Ascending aorta (tissue), 2 donors: ENCODE results near the gene EEF1AKMT1. TPM values are rescaled to one million over a fixed set of nuclear protein-coding genes. Genes with fewer than 3 reads are reported as not detected.

Source experiments
- DNase-seq, 2 donors: peaks; one replicate each; pipeline ENCODE4 v3.0.0-alpha.2; 2019; ENCODE audit warnings: low spot score in 2 of 2
- H3K27ac ChIP-seq, 2 donors: fragments of 200-600 bp; sonication (generic); one replicate each; pipeline ENCODE4 v1.5.1; 2016 to 2017; ENCODE audit warnings: mild to moderate bottlenecking in 1 of 2
- H3K27me3 ChIP-seq: fragments of 200-600 bp; sonication (generic); one replicate; pipeline ENCODE4 v1.5.1; 2017
- H3K36me3 ChIP-seq, 2 donors: fragments of 200-600 bp; sonication (generic); one replicate each; pipeline ENCODE4 v1.5.1; 2016
- H3K4me1 ChIP-seq, 2 donors: fragments of 200-600 bp; sonication (generic); one replicate each; pipeline ENCODE4 v1.5.1; 2016 to 2017; ENCODE audit warnings: mild to moderate bottlenecking in 1 of 2
- H3K4me3 ChIP-seq, 2 donors: fragments of 200-600 bp; sonication (generic); one replicate each; pipeline ENCODE4 v1.5.1; 2016 to 2017; ENCODE audit warnings: mild to moderate bottlenecking in 1 of 2
- H3K9me3 ChIP-seq, 2 donors: fragments of 200-600 bp; sonication (generic); one replicate each; pipeline ENCODE4 v1.5.1; 2016
- intact Hi-C: fragments of 100-400 bp; cut with DNase I; formaldehyde crosslinking; loops from one replicate; pipeline ENCODE4 v1.15.1; 2023
- total RNA-seq: library from RNA; depleted of rRNA; stranded (reverse); fragments of >200 nt; gene quantifications from one replicate; pipeline ENCODE4 v1.1.0, GENCODE V29; 2016
- TF ChIP-seq, protein P1 (sequence below), 3 experiments: fragments of 200-600 bp in 2 of 3; fragments of 450-650 bp in 1 of 3; sonication (generic) in 2 of 3; IDR thresholded peaks; one replicate each; pipeline ENCODE4 v1.5.1; 2016 to 2019; ENCODE audit warnings: antibody characterized with exemption in 3 of 3, mild to moderate bottlenecking in 1 of 3, moderate library complexity in 1 of 3

The EEF1AKMT1 gene
- total RNA-seq, 1 donor from 2014 or later = not detected

DNA sequence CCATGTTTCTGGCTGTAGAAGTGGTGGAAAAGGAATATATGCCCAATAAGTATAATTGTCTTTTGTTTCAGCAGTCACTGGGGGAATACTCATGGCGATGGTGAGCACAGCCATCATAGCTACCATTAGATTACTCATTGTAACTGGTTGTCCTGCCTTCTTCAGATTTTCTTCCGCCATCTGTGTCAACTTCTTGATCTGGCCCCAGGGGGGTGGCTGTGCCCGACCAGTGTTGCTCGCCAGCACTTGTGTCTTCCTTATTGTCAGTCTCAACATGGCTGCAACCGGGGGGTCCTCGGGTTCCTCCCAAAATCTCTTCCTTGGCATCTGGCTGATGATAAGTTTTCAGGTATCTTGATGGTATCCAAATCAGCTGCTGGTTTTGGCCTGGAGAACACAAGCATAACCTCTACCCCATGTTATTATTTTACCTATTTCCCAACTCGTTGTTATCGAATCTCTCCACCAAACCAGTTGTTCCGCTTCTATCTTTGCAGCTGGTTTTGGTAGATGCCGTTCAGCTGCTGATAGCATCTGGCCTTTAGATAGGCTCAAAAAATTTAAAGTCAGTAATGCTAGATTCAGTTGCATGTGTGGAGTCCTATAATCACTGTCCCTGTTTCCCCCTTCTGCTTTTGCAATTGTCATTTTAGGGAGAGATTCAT, 93.2 kb downstream of the EEF1AKMT1 start:
- no peak overlapping the region for H3K27ac ChIP-seq

DNA sequence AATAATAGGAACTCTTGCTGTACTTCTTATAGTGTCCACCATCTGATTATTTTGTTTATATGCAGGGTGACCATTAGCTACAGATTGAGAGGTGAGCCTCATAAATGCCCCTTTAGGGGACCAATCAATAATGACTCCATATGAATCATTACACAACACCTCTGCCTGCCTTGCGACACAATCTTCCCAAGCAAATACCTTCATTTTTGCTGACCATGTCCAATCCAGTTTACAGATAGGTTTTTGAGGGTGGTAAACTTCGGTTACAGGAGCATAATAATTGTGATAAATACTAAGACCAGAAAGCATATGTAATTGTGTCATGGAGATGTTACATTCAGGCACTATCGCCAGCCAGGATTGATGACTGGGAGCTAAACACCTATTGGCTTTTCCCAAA, 93.9 kb downstream of the EEF1AKMT1 start:
- no peak for DNase-seq
- Histone ChIP-seq H3K36me3 (no peaks in the 10 kb centered on the region), H3K27ac (no peak overlapping the region), H3K4me3 (no peak overlapping the region), H3K27me3 (no peaks in the 10 kb centered on the region), H3K9me3 (no peaks in the 10 kb centered on the region), H3K4me1 (no peaks in the 10 kb centered on the region)
- TF ChIP-seq, protein P1, sequence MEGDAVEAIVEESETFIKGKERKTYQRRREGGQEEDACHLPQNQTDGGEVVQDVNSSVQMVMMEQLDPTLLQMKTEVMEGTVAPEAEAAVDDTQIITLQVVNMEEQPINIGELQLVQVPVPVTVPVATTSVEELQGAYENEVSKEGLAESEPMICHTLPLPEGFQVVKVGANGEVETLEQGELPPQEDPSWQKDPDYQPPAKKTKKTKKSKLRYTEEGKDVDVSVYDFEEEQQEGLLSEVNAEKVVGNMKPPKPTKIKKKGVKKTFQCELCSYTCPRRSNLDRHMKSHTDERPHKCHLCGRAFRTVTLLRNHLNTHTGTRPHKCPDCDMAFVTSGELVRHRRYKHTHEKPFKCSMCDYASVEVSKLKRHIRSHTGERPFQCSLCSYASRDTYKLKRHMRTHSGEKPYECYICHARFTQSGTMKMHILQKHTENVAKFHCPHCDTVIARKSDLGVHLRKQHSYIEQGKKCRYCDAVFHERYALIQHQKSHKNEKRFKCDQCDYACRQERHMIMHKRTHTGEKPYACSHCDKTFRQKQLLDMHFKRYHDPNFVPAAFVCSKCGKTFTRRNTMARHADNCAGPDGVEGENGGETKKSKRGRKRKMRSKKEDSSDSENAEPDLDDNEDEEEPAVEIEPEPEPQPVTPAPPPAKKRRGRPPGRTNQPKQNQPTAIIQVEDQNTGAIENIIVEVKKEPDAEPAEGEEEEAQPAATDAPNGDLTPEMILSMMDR (IDR thresholded peaks at IDR 0.05) = no peak
- intact Hi-C loops = no loop called here

More for the DNA sequence above, 93.2 kb downstream of the EEF1AKMT1 start:
- intact Hi-C loops = no loop called here
- TF ChIP-seq, protein P1 (IDR thresholded peaks at IDR 0.05) = no peak
- DNase-seq = no peak
- Histone ChIP-seq H3K4me1 (no peaks in the 10 kb centered on the region), H3K4me3 (no peak overlapping the region), H3K36me3 (no peaks in the 10 kb centered on the region), H3K27me3 (no peaks in the 10 kb centered on the region), H3K9me3 (no peaks in the 10 kb centered on the region)

Other genes with a start within 250 kb of the EEF1AKMT1 start
- gene CRYL1, start 248.1 kb downstream of the EEF1AKMT1 start, total RNA-seq = 13.1 TPM
- gene IFT88, start 206.8 kb downstream of the EEF1AKMT1 start, total RNA-seq = 4.9 TPM
- gene IL17D, start 70.3 kb downstream of the EEF1AKMT1 start, total RNA-seq = not detected
- 5.1 TPM for gene XPO4, start 128.8 kb upstream of the EEF1AKMT1 start, total RNA-seq